Measurements from ENCODE around the gene GALT. TPM values are rescaled to one million over a fixed set of nuclear protein-coding genes. Genes with fewer than 3 reads are reported as not detected.

The GALT gene
- total and polyA plus RNA-seq, 2 donors (not counting 1 experiment from before 2014, with no cell fraction given) = 111 to 167 TPM

DNA sequence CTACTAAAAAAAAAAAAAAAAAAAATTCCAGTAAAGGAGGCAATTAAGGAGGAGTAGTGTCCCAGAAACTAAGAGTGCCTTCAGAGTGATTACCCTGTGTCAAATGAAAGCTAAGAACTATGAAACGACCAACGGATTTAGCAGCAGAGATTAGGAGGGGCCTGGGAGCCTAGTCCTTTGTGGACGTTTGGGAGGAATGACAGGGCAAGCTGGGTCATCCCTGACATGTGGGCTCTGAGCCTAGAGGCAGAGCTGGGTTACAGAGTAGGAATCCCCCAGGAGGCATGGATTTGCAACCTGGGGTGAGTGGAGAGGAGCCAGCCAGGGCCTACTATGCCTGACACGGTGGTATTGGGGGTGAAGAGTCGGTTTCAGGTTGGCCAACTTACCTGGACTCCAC lies 13.3 kb upstream of the GALT start:
- DNase-seq (no peak), ATAC-seq (ENCODE audit: low read depth) (no peak)
- Mint-ChIP-seq H3K27me3 (peaks cover 22% of the 10 kb centered on the region), H3K27ac (no peak overlapping the region), H3K4me3 (no peak overlapping the region), H3K9me3 (ENCODE audit: insufficient read depth) (no peaks in the 10 kb centered on the region), H3K4me1 (peaks cover 35% of the 10 kb centered on the region)
- Histone ChIP-seq H4K20me1 (ENCODE audit: control insufficient read depth, insufficient read depth, low read length, poor library complexity, severe bottlenecking) (peaks cover 20% of the 10 kb centered on the region), H3K27me3 (replicated peaks in 1 of 4; ENCODE audit: control extremely low read depth in 1 of 4, control insufficient read depth in 3 of 4, insufficient read depth in 4 of 4, low read length in 3 of 4) (peaks cover 0 to 24% (median 12%) of the 10 kb centered on the region in 4 experiments), H3K79me2 (ENCODE audit: control insufficient read depth, insufficient read depth, low read length) (peaks cover 26% of the 10 kb centered on the region), H3K36me3 (replicated peaks in 1 of 2; ENCODE audit: control extremely low read depth in 1 of 2, control insufficient read depth in 1 of 2, extremely low read depth in 1 of 2, insufficient read depth in 2 of 2, low read length in 1 of 2) (peaks cover 0 to 3% of the 10 kb centered on the region in 2 experiments), H3K4me3 (ENCODE audit: control extremely low read depth in 1 of 5, extremely low read depth in 1 of 5, insufficient read depth in 1 of 5, low read depth in 2 of 5, low read length in 4 of 5) (no peak overlapping the region), H3K4me2 (replicated peaks; ENCODE audit: low read depth, low read length, poor library complexity, severe bottlenecking) (no peak overlapping the region), H3K9me3 (ENCODE audit: control extremely low read depth in 1 of 3, control insufficient read depth in 2 of 3, insufficient read depth in 1 of 3, low read length in 2 of 3) (peaks cover 0 to 4% (median 0%) of the 10 kb centered on the region in 3 donors), H3K27ac (ENCODE audit: low read length in 2 of 2) (no peak overlapping the region), H2AFZ (ENCODE audit: insufficient read depth, low read depth, low read length, poor library complexity, severe bottlenecking) (no peak overlapping the region), H3K9ac (ENCODE audit: low read length) (no peak overlapping the region), H3K4me1 (ENCODE audit: control insufficient read depth in 2 of 2, insufficient read depth in 2 of 2, low read length in 2 of 2) (peaks cover 22 to 37% of the 10 kb centered on the region in 2 donors)
- ChIA-PET CTCF (interaction anchor here (0.6 to 8.4 kb wide), 23 partner anchors 10 to 253 kb away, joined by 3 to 150 read pairs (median 7); partner anchors contain the start of genes CCL27, DCTN3, DNAI1 and FAM219A), POLR2A (interaction anchor here (1.0 to 1.3 kb wide), 4 partner anchors 11 to 20 kb away, joined by 3 to 8 read pairs (median 4); partner anchors contain the start of gene DCTN3)
- WGBS (ENCODE audit: insufficient coverage) = 80% methylated on average over 3 of the region's 5 CpGs
- TF ChIP-seq, protein P1, sequence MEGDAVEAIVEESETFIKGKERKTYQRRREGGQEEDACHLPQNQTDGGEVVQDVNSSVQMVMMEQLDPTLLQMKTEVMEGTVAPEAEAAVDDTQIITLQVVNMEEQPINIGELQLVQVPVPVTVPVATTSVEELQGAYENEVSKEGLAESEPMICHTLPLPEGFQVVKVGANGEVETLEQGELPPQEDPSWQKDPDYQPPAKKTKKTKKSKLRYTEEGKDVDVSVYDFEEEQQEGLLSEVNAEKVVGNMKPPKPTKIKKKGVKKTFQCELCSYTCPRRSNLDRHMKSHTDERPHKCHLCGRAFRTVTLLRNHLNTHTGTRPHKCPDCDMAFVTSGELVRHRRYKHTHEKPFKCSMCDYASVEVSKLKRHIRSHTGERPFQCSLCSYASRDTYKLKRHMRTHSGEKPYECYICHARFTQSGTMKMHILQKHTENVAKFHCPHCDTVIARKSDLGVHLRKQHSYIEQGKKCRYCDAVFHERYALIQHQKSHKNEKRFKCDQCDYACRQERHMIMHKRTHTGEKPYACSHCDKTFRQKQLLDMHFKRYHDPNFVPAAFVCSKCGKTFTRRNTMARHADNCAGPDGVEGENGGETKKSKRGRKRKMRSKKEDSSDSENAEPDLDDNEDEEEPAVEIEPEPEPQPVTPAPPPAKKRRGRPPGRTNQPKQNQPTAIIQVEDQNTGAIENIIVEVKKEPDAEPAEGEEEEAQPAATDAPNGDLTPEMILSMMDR (IDR thresholded peaks at IDR 0.05) = no peak
- no peak for TF ChIP-seq EZH2 (IDR thresholded peaks at IDR 0.05; ENCODE audit: borderline replicate concordance, insufficient read depth, low read depth, low read length, poor library complexity, severe bottlenecking)
- intact Hi-C loops (cut with micrococcal nuclease) = loop anchor here (1.0 to 2.0 kb wide), 2 partner anchors 21 to 84 kb away; partner anchors contain the start of gene RPP25L
